ENCODE data around the gene KLRG1.

DNA sequence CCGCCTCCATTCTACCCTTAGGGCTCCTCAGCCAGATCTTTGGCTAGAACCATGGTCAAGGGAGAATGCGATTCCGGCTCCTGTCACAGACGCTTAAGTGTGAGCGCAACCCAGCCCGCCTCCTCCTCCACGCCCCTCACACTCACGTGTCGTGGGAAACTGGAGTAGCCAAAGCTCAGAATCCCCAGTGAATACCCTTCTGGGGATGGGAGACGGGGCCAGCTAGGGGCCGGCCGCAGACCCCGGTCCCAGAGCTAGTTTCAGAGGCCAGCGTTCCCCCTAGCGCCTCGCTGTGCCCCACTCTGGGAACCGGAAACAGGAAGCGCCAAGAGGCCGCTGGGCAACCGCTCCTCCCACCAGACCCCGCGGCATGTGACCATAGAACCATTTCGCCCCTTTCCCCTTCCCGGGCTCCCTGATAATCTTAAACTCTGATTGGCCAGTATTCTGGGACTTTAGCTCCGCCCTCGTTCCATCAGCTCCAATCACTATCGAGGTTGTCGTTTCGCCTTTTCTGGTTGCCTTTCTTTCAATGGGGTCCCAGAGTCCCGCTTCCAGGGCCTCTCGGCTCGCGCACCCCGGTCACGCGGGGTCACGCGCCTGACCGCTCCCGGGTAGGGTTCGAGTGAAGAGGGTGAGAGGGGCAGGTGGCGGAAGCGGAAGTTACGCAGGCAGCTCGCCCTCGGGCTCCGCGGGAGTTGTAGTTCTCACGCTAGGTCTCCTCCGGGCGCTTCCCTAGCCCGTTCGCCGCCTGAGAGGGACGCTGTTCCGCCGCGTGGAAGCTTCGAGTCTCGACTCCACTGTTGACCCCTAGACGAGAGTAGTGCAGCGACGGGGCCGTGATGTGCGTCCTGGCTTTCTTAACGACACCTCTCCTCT lies 39.8 kb upstream of the KLRG1 start, which contains the start of gene M6PR:
- TF ChIP-seq, protein P1, sequence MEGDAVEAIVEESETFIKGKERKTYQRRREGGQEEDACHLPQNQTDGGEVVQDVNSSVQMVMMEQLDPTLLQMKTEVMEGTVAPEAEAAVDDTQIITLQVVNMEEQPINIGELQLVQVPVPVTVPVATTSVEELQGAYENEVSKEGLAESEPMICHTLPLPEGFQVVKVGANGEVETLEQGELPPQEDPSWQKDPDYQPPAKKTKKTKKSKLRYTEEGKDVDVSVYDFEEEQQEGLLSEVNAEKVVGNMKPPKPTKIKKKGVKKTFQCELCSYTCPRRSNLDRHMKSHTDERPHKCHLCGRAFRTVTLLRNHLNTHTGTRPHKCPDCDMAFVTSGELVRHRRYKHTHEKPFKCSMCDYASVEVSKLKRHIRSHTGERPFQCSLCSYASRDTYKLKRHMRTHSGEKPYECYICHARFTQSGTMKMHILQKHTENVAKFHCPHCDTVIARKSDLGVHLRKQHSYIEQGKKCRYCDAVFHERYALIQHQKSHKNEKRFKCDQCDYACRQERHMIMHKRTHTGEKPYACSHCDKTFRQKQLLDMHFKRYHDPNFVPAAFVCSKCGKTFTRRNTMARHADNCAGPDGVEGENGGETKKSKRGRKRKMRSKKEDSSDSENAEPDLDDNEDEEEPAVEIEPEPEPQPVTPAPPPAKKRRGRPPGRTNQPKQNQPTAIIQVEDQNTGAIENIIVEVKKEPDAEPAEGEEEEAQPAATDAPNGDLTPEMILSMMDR (conservative IDR thresholded peaks at IDR 0.05; ENCODE audit: low read depth, low read length), result peak; percentile 59
- TF ChIP-seq MAZ (IDR thresholded peaks at IDR 0.05; ENCODE audit: borderline replicate concordance, low read depth, low read length) (peak; percentile 61; the same call in 1 of the 2 replicates), POLR2A (IDR thresholded peaks at IDR 0.05; ENCODE audit: low read depth, low read length) (peak; percentile 84; the same call in 1 of the 2 replicates), CHD1 (IDR thresholded peaks at IDR 0.05; ENCODE audit: low read depth, low read length) (no peak), RAD21 (IDR thresholded peaks at IDR 0.05; ENCODE audit: low read length) (peak; percentile 47), RCOR1 (IDR thresholded peaks at IDR 0.05; ENCODE audit: insufficient replicate concordance, low read length) (peak; percentile 13), NFE2L2 (IDR thresholded peaks at IDR 0.05; ENCODE audit: low read depth, low read length) (no peak), MXI1 (IDR thresholded peaks at IDR 0.05; ENCODE audit: borderline replicate concordance, low read depth, low read length) (peak; percentile 92)
- TF ChIP-seq, protein P2, sequence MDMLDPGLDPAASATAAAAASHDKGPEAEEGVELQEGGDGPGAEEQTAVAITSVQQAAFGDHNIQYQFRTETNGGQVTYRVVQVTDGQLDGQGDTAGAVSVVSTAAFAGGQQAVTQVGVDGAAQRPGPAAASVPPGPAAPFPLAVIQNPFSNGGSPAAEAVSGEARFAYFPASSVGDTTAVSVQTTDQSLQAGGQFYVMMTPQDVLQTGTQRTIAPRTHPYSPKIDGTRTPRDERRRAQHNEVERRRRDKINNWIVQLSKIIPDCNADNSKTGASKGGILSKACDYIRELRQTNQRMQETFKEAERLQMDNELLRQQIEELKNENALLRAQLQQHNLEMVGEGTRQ (IDR thresholded peaks at IDR 0.05; ENCODE audit: low read depth, low read length), result peak; percentile 95

Data from IMR-90 (cell line).